ENCODE data around the gene PINLYP. TPM values are rescaled to one million over a fixed set of nuclear protein-coding genes. Genes with fewer than 3 reads are reported as not detected.

The PINLYP gene
- total and polyA plus RNA-seq, 9 of the 15 experiments (the other 6 are each of a cell fraction or from before 2014, with no cell fraction given): 1.00 to 6.7 (median 2.2) TPM

- TF ChIP-seq YY1 (IDR thresholded peaks at IDR 0.05; ENCODE audit: borderline replicate concordance in 1 of 3, control insufficient read depth in 1 of 3, extremely low read depth in 1 of 3, insufficient read depth in 3 of 3, insufficient read length in 1 of 3, insufficient replicate concordance in 2 of 3, low read depth in 1 of 3, low read length in 2 of 3): peak in 2 of 3 experiments; percentile 26 to 62
- TF ChIP-seq C11orf30 (IDR thresholded peaks at IDR 0.05; ENCODE audit: low read depth): peak; percentile 86
- TF ChIP-seq PRDM10 (IDR thresholded peaks at IDR 0.05; ENCODE audit: partially characterized antibody): no peak
- peak; percentile 93 for TF ChIP-seq CREB1 (IDR thresholded peaks at IDR 0.05)
- peak; percentile 90 for TF ChIP-seq CREB1 (CRISPR knock-in tag; IDR thresholded peaks at IDR 0.05)
- no peak; the same call in 1 of the 2 replicates for TF ChIP-seq CHD2 (IDR thresholded peaks at IDR 0.05; ENCODE audit: low read depth, low read length)
- no peak for TF ChIP-seq ARID2 (IDR thresholded peaks at IDR 0.05)
- no peak for TF ChIP-seq OTX1 (CRISPR knock-in tag; IDR thresholded peaks at IDR 0.05)
- TF ChIP-seq TBP (optimal IDR thresholded peaks at IDR 0.05; ENCODE audit: low read depth, low read length): no peak
- no peak for TF ChIP-seq ZBTB33 (CRISPR knock-in tag; IDR thresholded peaks at IDR 0.05)
- no peak for TF ChIP-seq NCOA6 (IDR thresholded peaks at IDR 0.05)
- no peak for TF ChIP-seq RNF2 (IDR thresholded peaks at IDR 0.05)
- TF ChIP-seq SMAD4 (CRISPR knock-in tag; conservative IDR thresholded peaks at IDR 0.05): peak; percentile 25; the same call in 1 of the 2 replicates
- no peak for TF ChIP-seq AFF4 (CRISPR knock-in tag; IDR thresholded peaks at IDR 0.05)
- peak; percentile 77 for TF ChIP-seq SIN3B (IDR thresholded peaks at IDR 0.05; ENCODE audit: low read depth)
- no peak for TF ChIP-seq ZNF408 (CRISPR knock-in tag; IDR thresholded peaks at IDR 0.05; ENCODE audit: low read depth)
- no peak for TF ChIP-seq RBM25 (IDR thresholded peaks at IDR 0.05; ENCODE audit: low read depth, low read length, severe bottlenecking)
- no peak for TF ChIP-seq ZNF586 (CRISPR knock-in tag; conservative IDR thresholded peaks at IDR 0.05)
Observed at GRCh38 chr19:43575156-43575950, at the start of gene PINLYP, which contains the start of gene XRCC1 (continued).

All from K562 (cell line).